CD14-positive monocyte (primary cell): ENCODE results near the gene OAS2. TPM values are rescaled to one million over a fixed set of nuclear protein-coding genes. Genes with fewer than 3 reads are reported as not detected.

ENCODE experiments used
- DNase-seq, 3 donors: peaks; one replicate each; pipeline ENCODE4 v3.0.0-alpha.2; 2011 to 2022
- H2AFZ ChIP-seq: 2 replicates; pipeline ENCODE4 v1.6.0; 2012; ENCODE audit warnings: mild to moderate bottlenecking, low read depth, low read length, inconsistent platforms; ENCODE audit not compliant: insufficient read depth, poor library complexity, severe bottlenecking
- H3K27ac ChIP-seq, 2 donors: 1 replicate in 1 of 2; 2 replicates in 1 of 2; pipeline ENCODE4 v1.5.1; 2012 to 2013; ENCODE audit warnings: low read length in 2 of 2, control low read depth in 1 of 2, inconsistent platforms in 1 of 2, low read depth in 1 of 2, mild to moderate bottlenecking in 1 of 2
- H3K27me3 ChIP-seq, 2 donors: one replicate each; pipeline versions ENCODE4 v1.6.0 to v1.6.1; 2011 to 2013; ENCODE audit warnings: low read length in 2 of 2; ENCODE audit not compliant: control insufficient read depth in 2 of 2, insufficient read depth in 2 of 2
- H3K36me3 ChIP-seq, 2 donors: replicated peaks in 1 of 2; 1 replicate in 1 of 2; 2 replicates in 1 of 2; pipeline versions ENCODE4 v1.5.1 to v1.6.1; 2012 to 2013; ENCODE audit warnings: low read length in 2 of 2, control low read depth in 1 of 2, inconsistent platforms in 1 of 2, mild to moderate bottlenecking in 1 of 2; ENCODE audit not compliant: insufficient read depth in 2 of 2, control insufficient read depth in 1 of 2
- H3K4me1 ChIP-seq, 2 donors: 1 replicate in 1 of 2; 2 replicates in 1 of 2; pipeline versions ENCODE4 v1.5.1 to v1.6.1; 2012 to 2013; ENCODE audit warnings: low read length in 2 of 2, control low read depth in 1 of 2, inconsistent platforms in 1 of 2, mild to moderate bottlenecking in 1 of 2, moderate library complexity in 1 of 2; ENCODE audit not compliant: insufficient read depth in 2 of 2, control insufficient read depth in 1 of 2
- H3K4me2 ChIP-seq: replicated peaks from 2 replicates; pipeline ENCODE3; 2012; ENCODE audit warnings: low read length, moderate library complexity, mild to moderate bottlenecking; ENCODE audit not compliant: poor library complexity, severe bottlenecking; ENCODE audit errors: extremely low read depth
- H3K4me3 ChIP-seq, 3 experiments: fragments of 200-600 bp in 1 of 3; sonication (generic) in 1 of 3; replicated peaks in 1 of 3; 1 replicate in 2 of 3; 2 replicates in 1 of 3; pipeline ENCODE4 v1.5.1; 2011 to 2013; ENCODE audit warnings: low read length in 3 of 3, mild to moderate bottlenecking in 3 of 3, control low read depth in 2 of 3, low read depth in 2 of 3, inconsistent platforms in 1 of 3, moderate library complexity in 1 of 3
- H3K79me2 ChIP-seq: 2 replicates; pipeline ENCODE4 v1.6.0; 2012; ENCODE audit warnings: mild to moderate bottlenecking, control low read depth, inconsistent platforms, low read length, moderate library complexity; ENCODE audit not compliant: insufficient read depth
- H3K9ac ChIP-seq: 2 replicates; pipeline ENCODE4 v1.6.0; 2017; ENCODE audit warnings: low read length, mild to moderate bottlenecking; ENCODE audit not compliant: insufficient read depth, poor library complexity, severe bottlenecking
- H3K9me3 ChIP-seq, 2 donors: replicated peaks in 1 of 2; 1 replicate in 1 of 2; 2 replicates in 1 of 2; pipeline versions ENCODE4 v1.5.1 to v1.6.1; 2012 to 2013; ENCODE audit warnings: low read length in 2 of 2, control low read depth in 1 of 2; ENCODE audit not compliant: control insufficient read depth in 1 of 2, insufficient read depth in 1 of 2
- H4K20me1 ChIP-seq: 2 replicates; pipeline ENCODE4 v1.6.0; 2012; ENCODE audit warnings: mild to moderate bottlenecking, low read length, control low read depth, moderate library complexity; ENCODE audit not compliant: insufficient read depth
- H3K27ac Mint-ChIP-seq, 7 donors: one replicate each; pipeline ENCODE4 v1.8.0; 2020; ENCODE audit warnings: mild to moderate bottlenecking in 7 of 7, mixed read lengths in 7 of 7, moderate library complexity in 6 of 7, inconsistent platforms in 2 of 7
- H3K27me3 Mint-ChIP-seq, 3 donors: one replicate each; pipeline ENCODE4 v1.8.0; 2021 to 2022; ENCODE audit warnings: low read depth in 3 of 3, mild to moderate bottlenecking in 3 of 3, mixed read lengths in 3 of 3, moderate library complexity in 3 of 3, inconsistent platforms in 1 of 3
- H3K36me3 Mint-ChIP-seq, 2 donors: one replicate each; pipeline ENCODE4 v1.8.0; 2020; ENCODE audit warnings: mixed read lengths in 2 of 2, inconsistent platforms in 1 of 2, mild to moderate bottlenecking in 1 of 2
- H3K4me1 Mint-ChIP-seq: one replicate; pipeline ENCODE4 v1.8.0; 2020; ENCODE audit warnings: mild to moderate bottlenecking, mixed read lengths
- H3K4me3 Mint-ChIP-seq, 2 donors: one replicate each; pipeline ENCODE4 v1.8.0; 2020; ENCODE audit warnings: mild to moderate bottlenecking in 2 of 2, mixed read lengths in 2 of 2, moderate library complexity in 1 of 2
- H3K9me3 Mint-ChIP-seq, 7 donors: one replicate each; pipeline ENCODE4 v1.8.0; 2020 to 2022; ENCODE audit warnings: mixed read lengths in 7 of 7, mild to moderate bottlenecking in 6 of 7, moderate library complexity in 6 of 7, inconsistent platforms in 2 of 7
- WGBS: methylation state at CpG from one replicate; pipeline ENCODE4 v1.1.5; 2013; ENCODE audit warnings: missing lambda C conversion rate; ENCODE audit not compliant: insufficient coverage; 5-methylcytosine and 5-hydroxymethylcytosine counted together
- intact Hi-C, 2 donors: fragments of 100-400 bp; cut with micrococcal nuclease; formaldehyde crosslinking; loops; one replicate each; pipeline versions ENCODE4 v1.15.0 to v1.15.1; 2023
- polyA plus RNA-seq, 3 donors: library from polyadenylated mRNA; depleted of rRNA in 1 of 3; unstranded in 2 of 3; stranded (reverse) in 1 of 3; fragments of 300-500 nt in 2 of 3; fragments of >200 nt in 1 of 3; fragmentation: Illumina TruSeq in 2 of 3; gene quantifications; 1 replicate in 2 of 3; 2 replicates in 1 of 3; pipeline ENCODE4 v1.2.3, GENCODE V29; 2012 to 2021
- TF ChIP-seq, protein P1 (sequence below): fragments of 200-600 bp; IDR thresholded peaks from one replicate; pipeline ENCODE4 v1.8.0; 2022; ENCODE audit warnings: antibody characterized with exemption, mild to moderate bottlenecking

Gene OAS2
- polyA plus RNA-seq, 3 donors: 27.7 to 55.9 (median 40.1) TPM

DNA sequence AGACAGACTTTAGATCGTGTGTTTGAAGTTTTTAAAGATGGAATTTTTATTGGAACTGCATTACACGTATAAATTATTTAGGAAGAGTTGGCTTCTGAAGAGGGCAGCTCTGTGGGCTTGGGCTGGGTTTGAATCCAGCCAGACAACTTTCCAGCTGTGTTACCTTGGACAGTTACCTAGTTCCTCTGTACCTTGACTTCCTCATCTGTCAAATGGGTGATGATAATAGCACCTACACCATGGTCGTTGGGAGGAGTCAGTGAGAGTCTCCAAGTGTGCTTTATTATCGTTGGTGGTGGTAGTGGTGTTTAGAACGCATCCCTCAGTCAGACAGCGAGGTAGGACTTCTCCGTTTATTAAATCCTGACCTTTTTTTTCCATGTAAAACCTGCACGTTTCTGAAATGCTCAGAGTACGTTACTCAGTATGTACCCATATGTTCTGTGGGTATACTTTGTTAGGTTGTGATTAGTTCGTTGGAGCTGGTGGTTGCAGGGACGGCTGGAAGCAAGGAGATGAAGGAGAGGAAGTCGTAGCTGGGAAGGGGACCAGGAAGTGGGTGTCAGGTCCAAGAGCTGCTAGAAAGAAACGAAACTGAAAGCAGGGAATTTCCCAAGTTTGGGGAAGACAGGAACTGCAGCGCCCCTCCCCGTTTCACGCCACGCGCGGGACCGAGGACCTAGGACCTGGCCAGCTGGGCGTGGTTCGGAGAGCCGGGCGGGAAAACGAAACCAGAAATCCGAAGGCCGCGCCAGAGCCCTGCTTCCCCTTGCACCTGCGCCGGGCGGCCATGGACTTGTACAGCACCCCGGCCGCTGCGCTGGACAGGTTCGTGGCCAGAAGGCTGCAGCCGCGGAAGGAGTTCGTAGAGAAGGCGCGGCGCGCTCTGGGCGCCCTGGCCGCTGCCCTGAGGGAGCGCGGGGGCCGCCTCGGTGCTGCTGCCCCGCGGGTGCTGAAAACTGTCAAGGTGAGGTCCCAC, 40.3 kb upstream of the OAS2 start, which contains the start of gene OAS3:
OAS3 (plus strand) TSS at position 734 of the 979 bp plus-strand sequence; CDS start at position 791, 57 bp downstream.
- peak within 1 kb of the TSS; percentile 63 to 93 (median 86) for H3K4me3 ChIP-seq
- H3K4me2 ChIP-seq: peak within 1 kb of the TSS; percentile 94
- Mint-ChIP-seq H3K27ac (peak within 1 kb of the TSS; percentile 71 to 87 (median 83)), H3K4me3 (peak within 1 kb of the TSS; percentile 90 to 94), H3K9me3 (peaks cover 0 to 2% (median 0%) of the 10 kb centered on the region in 7 donors), H3K27me3 (peaks cover 0 to 2% (median 0%) of the 10 kb centered on the region in 3 donors), H3K36me3 (peaks cover 10 to 14% of the 10 kb centered on the region in 2 donors), H3K4me1 (peaks cover 26% of the 10 kb centered on the region)
- peaks cover 22 to 24% of the 10 kb centered on the region in 2 donors for H3K4me1 ChIP-seq
- peak; percentile 88 to 97 (median 88) for DNase-seq
- peaks cover 4% of the 10 kb centered on the region for H3K79me2 ChIP-seq
- peak within 1 kb of the TSS; percentile 68 for H3K9ac ChIP-seq
- intact Hi-C loops: no loop called here
- peak within 1 kb of the TSS; percentile 61 to 72 for H3K27ac ChIP-seq
- no peaks in the 10 kb centered on the region for H3K27me3 ChIP-seq
- peaks cover 15 to 16% of the 10 kb centered on the region in 2 donors for H3K36me3 ChIP-seq
- peak within 1 kb of the TSS; percentile 83 for H2AFZ ChIP-seq
- TF ChIP-seq, protein P1, sequence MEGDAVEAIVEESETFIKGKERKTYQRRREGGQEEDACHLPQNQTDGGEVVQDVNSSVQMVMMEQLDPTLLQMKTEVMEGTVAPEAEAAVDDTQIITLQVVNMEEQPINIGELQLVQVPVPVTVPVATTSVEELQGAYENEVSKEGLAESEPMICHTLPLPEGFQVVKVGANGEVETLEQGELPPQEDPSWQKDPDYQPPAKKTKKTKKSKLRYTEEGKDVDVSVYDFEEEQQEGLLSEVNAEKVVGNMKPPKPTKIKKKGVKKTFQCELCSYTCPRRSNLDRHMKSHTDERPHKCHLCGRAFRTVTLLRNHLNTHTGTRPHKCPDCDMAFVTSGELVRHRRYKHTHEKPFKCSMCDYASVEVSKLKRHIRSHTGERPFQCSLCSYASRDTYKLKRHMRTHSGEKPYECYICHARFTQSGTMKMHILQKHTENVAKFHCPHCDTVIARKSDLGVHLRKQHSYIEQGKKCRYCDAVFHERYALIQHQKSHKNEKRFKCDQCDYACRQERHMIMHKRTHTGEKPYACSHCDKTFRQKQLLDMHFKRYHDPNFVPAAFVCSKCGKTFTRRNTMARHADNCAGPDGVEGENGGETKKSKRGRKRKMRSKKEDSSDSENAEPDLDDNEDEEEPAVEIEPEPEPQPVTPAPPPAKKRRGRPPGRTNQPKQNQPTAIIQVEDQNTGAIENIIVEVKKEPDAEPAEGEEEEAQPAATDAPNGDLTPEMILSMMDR: no peak
- no peaks in the 10 kb centered on the region for H3K9me3 ChIP-seq
- 4% methylated on average over 45 of the region's 50 CpGs for WGBS
- peaks cover 22% of the 10 kb centered on the region for H4K20me1 ChIP-seq

DNA sequence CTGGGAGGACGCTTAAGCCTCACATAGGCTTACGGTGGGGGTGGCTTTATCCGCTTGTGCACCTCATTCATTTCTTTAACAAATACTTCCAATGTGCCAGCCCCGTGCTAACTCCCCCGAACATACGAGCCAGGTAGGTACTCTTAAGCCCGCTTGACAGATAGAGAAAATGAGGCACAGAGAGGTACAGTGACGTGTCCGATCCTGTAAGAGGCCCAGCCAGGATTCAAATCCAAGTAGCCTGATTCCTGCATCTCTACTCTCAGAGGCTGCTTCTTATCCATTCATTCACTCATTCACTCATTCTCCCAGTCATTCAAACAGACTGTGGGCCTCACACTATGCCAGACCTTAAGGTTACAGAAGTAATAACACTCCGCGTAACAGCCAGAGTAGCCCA, 39.6 kb upstream of the OAS2 start:
- 9% methylated on average over 8 of the region's 11 CpGs for WGBS
- Mint-ChIP-seq H3K4me3 (peak overlapping the region; percentile 90 to 94), H3K27ac (peak overlapping the region; percentile 71 to 87 (median 83)), H3K4me1 (peaks cover 25% of the 10 kb centered on the region), H3K27me3 (no peaks in the 10 kb centered on the region), H3K36me3 (peaks cover 14 to 20% of the 10 kb centered on the region in 2 donors), H3K9me3 (peaks cover 0 to 2% (median 0%) of the 10 kb centered on the region in 7 donors)
- H3K27me3 ChIP-seq: no peaks in the 10 kb centered on the region
- TF ChIP-seq, protein P1: no peak
- H3K9me3 ChIP-seq: no peaks in the 10 kb centered on the region
- H3K27ac ChIP-seq: peak overlapping the region; percentile 61 to 72
- H3K79me2 ChIP-seq: peaks cover 4% of the 10 kb centered on the region
- peak overlapping the region; percentile 94 for H3K4me2 ChIP-seq
- peak overlapping the region; percentile 83 for H2AFZ ChIP-seq
- H3K9ac ChIP-seq: peak overlapping the region; percentile 68
- intact Hi-C loops: no loop called here
- peaks cover 18 to 23% of the 10 kb centered on the region in 2 donors for H3K36me3 ChIP-seq
- H3K4me1 ChIP-seq: peaks cover 22 to 24% of the 10 kb centered on the region in 2 donors
- peaks cover 27% of the 10 kb centered on the region for H4K20me1 ChIP-seq
- H3K4me3 ChIP-seq: peak overlapping the region; percentile 63 to 93 (median 86)
- DNase-seq: no peak
